Stimulated activated CD8-positive, alpha-beta memory T cell treated with anti-CD3 and anti-CD28 coated beads, Interleukin-12 subunit alpha, Interleukin-12 subunit beta, amount 100 ng/mL, for 1 hour (primary cell): ENCODE measurements around the gene PLCG2.
"Not testable (repeated sequence)": the region's sequence is repeated elsewhere in the genome, so short reads cannot be mapped to it uniquely, and the experiment has no call there.

Source experiments
- DNase-seq: peaks from one replicate; pipeline ENCODE4 v3.0.0-alpha.2; 2020; ENCODE audit warnings: low read depth

The PLCG2 gene

GRCh38 chr16:81790277-81790676 lies 11.2 kb downstream of the PLCG2 start:
- DNase-seq = no peak

- DNase-seq = no peak
These were observed 11.8 kb downstream of the PLCG2 start for GRCh38 chr16:81790830-81791435.

DNA sequence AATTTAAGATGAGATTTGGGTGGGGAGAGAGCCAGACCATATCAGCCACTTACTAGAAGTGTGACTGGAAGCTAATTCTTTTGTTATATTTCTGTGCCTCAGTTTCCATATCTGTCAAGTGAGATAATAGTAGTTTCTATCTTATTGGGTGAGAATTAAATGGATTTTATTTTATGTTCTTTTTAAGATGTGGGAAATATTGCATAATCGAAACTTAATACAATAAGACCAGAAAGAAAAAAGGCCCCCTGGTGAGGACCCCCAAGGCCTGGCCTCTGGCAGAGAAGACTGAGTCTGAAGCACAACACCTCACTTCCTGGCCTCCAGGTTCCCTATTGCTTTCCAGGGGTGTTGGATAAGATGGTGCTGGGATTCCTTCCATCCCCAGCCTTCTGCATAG lies 13.7 kb downstream of the PLCG2 start:
- no peak for DNase-seq

DNA sequence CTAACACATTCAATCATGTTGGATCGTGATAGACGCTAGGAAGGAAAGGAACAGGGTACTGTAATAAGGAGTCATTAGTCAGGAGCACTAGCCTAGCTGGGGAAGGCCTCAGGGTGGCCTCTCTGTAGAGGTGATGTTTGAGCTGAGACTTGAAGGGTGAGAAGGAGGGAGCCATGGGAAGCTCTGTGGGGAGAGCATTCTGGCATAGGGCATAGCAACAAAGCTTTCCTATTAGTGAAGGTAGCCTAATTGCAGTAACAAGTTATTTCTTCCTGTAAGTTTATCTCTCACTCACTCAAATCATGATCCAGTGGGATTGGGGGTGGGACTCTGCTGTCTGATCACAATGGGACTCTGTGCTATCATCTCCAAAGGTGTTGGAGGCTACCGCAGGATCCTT lies 16.1 kb downstream of the PLCG2 start:
- DNase-seq = no peak

DNA sequence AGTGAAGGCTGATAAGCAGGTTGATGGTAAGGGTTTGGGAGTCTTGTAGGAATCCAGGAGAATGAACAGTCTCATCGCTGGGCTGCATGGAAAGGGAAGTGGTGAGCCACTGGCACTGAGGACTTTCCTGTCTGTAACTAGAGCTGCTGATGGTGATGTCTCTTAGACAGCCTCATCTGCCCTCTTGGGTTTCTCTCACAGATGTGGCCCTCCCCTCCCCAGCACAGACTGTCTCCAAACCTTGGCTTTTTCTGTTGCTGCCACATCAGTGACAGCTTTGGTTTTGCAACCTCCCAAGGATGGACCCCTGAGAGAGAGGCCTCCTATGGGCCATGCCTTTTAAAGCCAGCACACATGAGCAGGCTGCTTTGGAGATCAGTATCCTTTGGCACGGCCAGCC lies 16.9 kb downstream of the PLCG2 start:
- no peak for DNase-seq

DNA sequence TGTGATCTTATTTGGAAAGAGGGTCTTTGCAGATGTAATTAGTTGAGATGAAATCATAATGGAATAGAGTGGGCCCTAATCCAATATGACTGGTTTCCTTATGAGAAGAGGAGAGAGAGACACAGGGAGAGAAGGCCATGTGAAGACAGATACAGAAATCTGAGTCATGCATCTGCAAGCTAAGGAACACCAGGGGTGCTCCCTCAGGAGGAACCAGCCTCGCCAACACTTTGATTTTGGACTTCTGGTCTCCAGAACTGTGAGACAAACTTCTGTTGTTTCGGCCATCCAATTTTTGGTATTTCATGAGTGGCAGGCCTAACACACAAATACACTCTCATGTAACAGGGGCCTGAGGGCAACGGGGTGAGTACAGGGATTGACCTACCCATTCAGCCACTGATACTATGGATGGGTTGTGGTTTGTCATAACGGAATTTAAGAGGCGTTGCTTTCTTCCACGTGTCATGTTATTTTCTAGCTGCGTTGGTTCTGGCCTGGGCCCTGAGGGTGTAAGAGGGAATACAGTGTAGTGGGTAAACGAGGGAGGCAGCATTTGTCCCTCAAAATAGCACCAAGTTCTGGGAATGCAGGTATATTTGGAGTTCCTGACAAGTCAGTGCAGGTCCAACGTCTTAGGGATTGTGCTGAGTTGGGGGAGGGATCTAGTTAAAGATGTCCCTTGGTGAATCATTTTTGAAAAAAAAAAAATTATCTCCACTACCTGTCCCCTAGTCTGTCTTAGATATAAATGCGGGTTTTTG lies 17.7 kb downstream of the PLCG2 start:
- no peak for DNase-seq

DNA sequence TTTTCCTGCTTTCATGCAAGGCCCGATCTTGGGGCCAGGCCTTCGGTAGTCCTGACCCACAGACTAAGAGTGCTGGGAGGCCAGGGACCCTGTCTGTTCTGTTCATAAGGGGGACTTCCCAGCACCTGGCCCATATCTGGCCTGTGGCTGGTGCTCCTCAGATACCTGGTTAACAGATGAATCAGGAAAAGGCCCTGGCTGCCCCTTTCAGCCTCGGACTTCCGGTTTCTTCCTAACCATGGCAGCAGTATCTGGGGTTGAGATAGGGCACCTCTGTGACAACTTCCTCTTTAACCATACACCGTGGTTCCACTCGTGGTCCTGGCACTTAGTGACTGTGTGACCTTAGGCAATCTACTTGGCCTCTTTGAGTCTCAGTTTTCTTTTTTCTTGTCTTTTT lies 18.4 kb downstream of the PLCG2 start:
- DNase-seq = no peak

- no peak for DNase-seq
These were observed 19.4 kb downstream of the PLCG2 start for GRCh38 chr16:81798311-81799137.

- DNase-seq = no peak
These were observed 20.0 kb downstream of the PLCG2 start for GRCh38 chr16:81799138-81799504.

DNA sequence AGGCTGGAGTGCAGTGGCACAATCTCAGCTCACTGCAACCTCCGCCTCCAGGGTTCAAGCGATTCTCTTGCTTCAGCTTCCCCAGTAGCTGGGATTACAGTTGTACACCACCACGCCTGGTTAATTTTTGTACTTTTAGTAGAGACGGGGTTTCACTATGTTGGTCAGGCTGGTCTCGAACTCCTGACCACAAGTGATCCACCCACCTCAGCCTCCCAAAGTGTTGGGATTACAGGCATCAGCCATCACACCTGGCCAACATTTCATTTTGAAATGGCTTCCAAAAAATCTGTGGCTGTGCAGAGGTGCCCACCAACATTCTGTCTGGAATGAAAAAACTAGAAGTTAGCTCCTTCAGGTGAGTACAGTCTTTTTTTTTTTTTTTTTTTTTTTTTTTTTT lies 22.6 kb downstream of the PLCG2 start:
- not testable (repeated sequence) for DNase-seq

- DNase-seq = no peak
These were observed 24.2 kb downstream of the PLCG2 start for GRCh38 chr16:81803332-81803731.

DNA sequence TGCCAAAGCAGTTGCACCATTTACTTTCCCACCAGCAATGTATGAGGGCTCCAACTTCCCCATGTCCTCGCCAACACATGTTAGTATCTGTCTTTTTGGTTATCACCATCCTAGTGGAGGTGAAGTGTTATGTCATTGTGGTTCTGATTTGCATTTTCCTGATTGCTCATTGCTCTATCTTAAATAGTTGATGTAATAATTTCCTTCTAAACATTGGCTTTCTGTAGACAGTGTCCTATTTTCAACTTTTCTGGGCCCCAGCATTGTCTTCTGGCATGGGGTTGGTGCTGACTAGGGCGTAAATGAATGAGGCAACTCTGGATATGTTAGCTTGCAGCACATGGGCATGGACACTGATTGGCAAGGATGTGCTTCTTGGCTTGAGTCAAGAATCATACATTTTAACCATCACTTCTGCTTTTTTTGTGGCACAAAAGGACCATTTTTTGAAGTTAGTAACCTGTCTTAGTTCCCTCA lies 25.1 kb downstream of the PLCG2 start:
- no peak for DNase-seq

DNA sequence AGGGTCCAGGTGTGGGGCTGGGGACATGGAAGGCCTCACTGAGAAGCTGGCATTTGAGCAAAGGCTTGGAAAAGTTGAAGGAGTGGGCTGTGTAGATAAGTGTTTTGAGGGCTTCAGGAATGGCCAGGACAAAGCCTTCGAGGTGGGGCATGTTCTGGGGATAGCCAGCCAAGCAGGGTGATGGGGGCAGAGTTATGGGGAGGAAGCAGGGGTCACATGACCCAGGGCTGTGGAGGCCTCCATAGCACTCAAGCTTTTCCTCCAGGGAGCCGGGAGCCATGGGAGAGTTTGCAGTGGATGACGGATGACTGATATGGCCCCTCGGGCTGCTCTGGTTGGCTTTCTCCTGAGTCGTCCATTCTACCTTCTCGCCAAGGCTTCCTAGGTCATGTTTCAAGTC lies 27.6 kb downstream of the PLCG2 start:
- no peak for DNase-seq

GRCh38 chr16:81807767-81808358 lies 28.8 kb downstream of the PLCG2 start:
- no peak for DNase-seq

DNA sequence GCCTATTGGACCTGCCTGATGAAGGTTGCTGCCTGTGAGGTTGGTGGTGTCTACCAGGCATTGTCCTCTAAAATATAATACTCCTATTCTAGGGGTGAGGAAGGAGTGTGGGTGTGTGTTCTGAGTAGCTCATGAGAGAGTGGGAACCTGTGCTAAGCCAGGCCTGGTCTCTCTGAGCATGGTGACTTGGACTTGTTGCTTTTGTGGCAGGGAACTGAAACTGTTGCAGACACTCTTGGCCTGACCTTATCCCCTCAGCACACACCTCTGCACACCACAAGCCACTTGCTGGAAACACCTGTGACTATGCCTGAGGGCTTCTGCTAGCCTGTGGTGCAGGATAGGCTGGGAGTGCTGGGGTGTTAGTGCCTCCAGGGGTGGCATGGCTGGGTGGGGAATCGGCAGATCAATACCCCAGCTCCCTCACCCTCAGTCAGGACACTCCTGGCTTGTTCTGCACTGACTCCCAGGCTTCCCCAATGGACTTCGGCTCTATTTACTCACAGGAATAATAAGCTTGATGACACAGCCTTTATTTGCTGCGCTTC lies 29.9 kb downstream of the PLCG2 start:
- no peak for DNase-seq

- DNase-seq = no peak
These were observed 30.5 kb downstream of the PLCG2 start for GRCh38 chr16:81809567-81809966.

DNA sequence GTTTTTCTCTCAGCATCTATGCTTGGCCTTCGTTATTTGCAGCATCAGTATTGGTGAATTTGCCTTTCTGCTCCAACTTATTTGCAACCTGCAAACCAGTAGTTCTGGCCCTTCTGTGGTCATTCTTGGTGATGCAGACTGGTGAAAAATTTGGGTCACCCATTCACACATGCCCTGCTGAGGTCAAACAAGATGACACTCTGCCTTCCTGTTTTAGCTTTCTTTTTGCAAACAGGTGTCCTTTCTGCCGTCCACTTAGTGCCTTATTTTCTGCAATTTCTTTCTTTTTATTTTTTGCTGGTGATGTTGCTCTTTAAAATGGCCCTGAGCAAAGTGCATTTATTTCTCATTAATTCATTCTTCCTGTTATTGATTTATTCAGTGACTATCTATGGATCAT lies 31.3 kb downstream of the PLCG2 start:
- DNase-seq = no peak

- no peak for DNase-seq
These were observed 31.9 kb downstream of the PLCG2 start for GRCh38 chr16:81810894-81811538.

DNA sequence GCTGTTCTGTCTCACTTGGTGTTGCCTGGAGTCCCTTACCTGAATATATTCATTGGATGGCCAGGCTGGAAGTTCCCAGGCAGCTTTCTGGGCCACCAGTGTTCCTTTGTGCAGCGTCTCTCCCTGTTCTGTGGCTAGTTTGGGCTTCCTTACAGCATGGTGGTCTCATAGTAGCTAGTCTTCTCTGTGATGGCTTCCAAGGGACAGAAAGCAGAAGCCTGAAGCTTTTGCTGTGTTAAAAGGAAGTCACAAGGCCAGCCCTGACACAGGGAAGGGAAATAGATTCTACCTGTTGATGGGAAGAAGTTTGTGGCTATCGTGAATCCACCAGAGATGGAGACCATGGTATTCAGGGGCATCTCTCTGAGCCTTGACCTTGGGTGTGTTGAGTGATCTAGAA lies 34.6 kb downstream of the PLCG2 start:
- no peak for DNase-seq

DNA sequence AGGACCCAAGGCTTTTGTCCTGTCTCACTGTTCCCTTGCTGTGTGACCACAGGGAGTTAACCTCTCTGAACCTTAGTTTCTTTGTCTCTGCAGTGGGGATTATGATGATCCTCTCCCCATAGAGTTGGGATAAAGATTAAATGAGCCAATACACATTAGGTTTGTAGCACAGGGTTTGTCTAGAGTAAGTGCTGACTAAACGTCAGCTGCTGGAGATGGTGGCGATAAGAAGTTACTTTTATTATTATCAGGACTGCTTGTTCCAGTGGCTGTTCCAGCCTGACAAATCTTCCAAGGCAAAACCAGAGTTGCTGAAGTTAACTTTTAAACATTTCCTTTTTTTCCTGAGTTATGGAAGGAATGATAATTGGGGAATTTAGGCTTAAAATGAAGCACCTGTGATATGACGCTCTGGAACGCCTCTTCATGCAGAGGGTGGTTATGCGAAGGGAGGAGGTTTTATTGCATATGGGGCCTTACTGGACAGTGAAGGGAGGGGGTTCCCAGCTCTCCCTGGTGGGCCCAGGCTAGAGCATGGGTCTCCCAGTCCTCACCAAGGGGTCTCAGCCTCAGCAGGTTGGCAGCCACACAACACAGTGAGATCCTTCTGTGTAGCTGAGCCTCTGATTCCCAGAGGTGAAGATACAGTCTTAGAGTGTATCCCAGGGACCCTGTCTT lies 35.8 kb downstream of the PLCG2 start:
- no peak for DNase-seq

DNA sequence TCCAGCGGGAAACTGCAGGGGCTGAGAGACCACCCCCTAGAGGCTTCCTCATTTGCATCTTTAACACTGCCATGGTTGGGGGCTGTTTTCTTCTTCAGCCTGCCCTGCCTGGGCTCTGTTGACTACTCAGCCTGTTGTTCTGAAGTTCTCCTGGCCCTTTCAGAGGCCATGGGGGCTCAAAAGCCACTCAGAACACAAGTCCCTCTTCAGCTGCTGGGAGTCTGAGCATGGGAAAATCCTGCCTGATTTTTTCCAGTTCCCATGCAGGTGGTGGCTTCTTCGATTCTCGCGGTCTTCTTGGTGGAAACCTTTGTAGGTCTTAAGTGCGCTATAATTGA lies 36.3 kb downstream of the PLCG2 start:
- no peak for DNase-seq
